SK-N-SH treated with all-trans-retinoic acid at 6 μM for 48 hours (cell line): ENCODE results near the gene DISP3.

ENCODE experiments used
- ATAC-seq: fragments of 200-7000 bp; cut with Tn5 transposase; 3 replicates; pipeline ENCODE4 v1.9.1; 2020; ENCODE audit warnings: mild to moderate bottlenecking, moderate library complexity
- ARNTL ChIP-seq: fragments of 450-650 bp; formaldehyde crosslinking; IDR thresholded peaks from 2 replicates; pipeline ENCODE4 v1.5.0; 2020; ENCODE audit warnings: low read depth, mild to moderate bottlenecking, moderate library complexity, borderline replicate concordance
- BACH2 ChIP-seq: fragments of 250-450 bp; sonication (Bioruptor Pico); IDR thresholded peaks from 2 replicates; pipeline ENCODE4 v1.9.0; 2021; ENCODE audit warnings: mild to moderate bottlenecking, borderline replicate concordance
- CSDC2 ChIP-seq: fragments of 250-450 bp; sonication (Bioruptor Pico); IDR thresholded peaks from 2 replicates; pipeline ENCODE4 v1.5.0; 2020; ENCODE audit warnings: mild to moderate bottlenecking, moderate library complexity
- ESRRG ChIP-seq: fragments of 250-450 bp; sonication (Bioruptor Pico); IDR thresholded peaks from 2 replicates; pipeline ENCODE4 v1.6.1; 2021; ENCODE audit warnings: mild to moderate bottlenecking
- GLIS3 ChIP-seq: fragments of 250-450 bp; sonication (Bioruptor Pico); IDR thresholded peaks from 2 replicates; pipeline ENCODE4 v1.5.0; 2020; ENCODE audit warnings: mild to moderate bottlenecking, moderate library complexity
- ISL1 ChIP-seq: fragments of 250-450 bp; sonication (Bioruptor Pico); IDR thresholded peaks from 2 replicates; pipeline ENCODE4 v2.1.2; 2022; ENCODE audit warnings: mild to moderate bottlenecking, moderate library complexity
- OSR1 ChIP-seq: fragments of 250-450 bp; sonication (Bioruptor Pico); IDR thresholded peaks from 2 replicates; pipeline ENCODE4 v1.8.0; 2022; ENCODE audit warnings: moderate library complexity, mild to moderate bottlenecking, inconsistent platforms
- PPARA ChIP-seq: fragments of 250-450 bp; sonication (Bioruptor Pico); IDR thresholded peaks from 2 replicates; pipeline ENCODE4 v1.5.0; 2020; ENCODE audit warnings: mild to moderate bottlenecking, borderline replicate concordance
- RARB ChIP-seq: fragments of 250-450 bp; sonication (Bioruptor Pico); IDR thresholded peaks from 2 replicates; pipeline ENCODE4 v1.8.0; 2021; ENCODE audit warnings: mild to moderate bottlenecking, moderate library complexity
- SNAI2 ChIP-seq: fragments of 250-450 bp; sonication (Bioruptor Pico); IDR thresholded peaks from 2 replicates; pipeline ENCODE4 v1.5.0; 2020; ENCODE audit warnings: mild to moderate bottlenecking, moderate library complexity
- TCF4 ChIP-seq: fragments of 250-450 bp; sonication (Bioruptor Pico); IDR thresholded peaks from 2 replicates; pipeline ENCODE4 v1.8.0; 2021; ENCODE audit warnings: mild to moderate bottlenecking, moderate library complexity, borderline replicate concordance
- TOX ChIP-seq: fragments of 250-450 bp; sonication (Bioruptor Pico); IDR thresholded peaks from 2 replicates; pipeline ENCODE4 v1.8.0; 2021; ENCODE audit warnings: mild to moderate bottlenecking, moderate library complexity, borderline replicate concordance
- ZFP3 ChIP-seq: fragments of 250-450 bp; sonication (Bioruptor Pico); IDR thresholded peaks from 2 replicates; pipeline ENCODE4 v1.5.0; 2020; ENCODE audit warnings: mild to moderate bottlenecking, moderate library complexity
- ZFP30 ChIP-seq: fragments of 450-650 bp; formaldehyde crosslinking; IDR thresholded peaks from 2 replicates; pipeline ENCODE4 v1.5.0; 2022; ENCODE audit warnings: mild to moderate bottlenecking, moderate library complexity
- ZNF565 ChIP-seq: fragments of 450-650 bp; formaldehyde crosslinking; conservative IDR thresholded peaks from 2 replicates; pipeline ENCODE4 v1.5.0; 2020; ENCODE audit warnings: low read depth, mild to moderate bottlenecking, moderate library complexity
- ZNF70 ChIP-seq: fragments of 450-650 bp; formaldehyde crosslinking; IDR thresholded peaks from 2 replicates; pipeline ENCODE4 v1.5.0; 2020; ENCODE audit warnings: mild to moderate bottlenecking, moderate library complexity
- ZNF8 ChIP-seq: fragments of 450-650 bp; formaldehyde crosslinking; IDR thresholded peaks from 2 replicates; pipeline ENCODE4 v1.5.0; 2020; ENCODE audit warnings: mild to moderate bottlenecking, moderate library complexity
- TF ChIP-seq, protein P1 (sequence below): fragments of 250-450 bp; sonication (Bioruptor Pico); IDR thresholded peaks from 2 replicates; pipeline ENCODE4 v1.8.0; 2021; ENCODE audit warnings: low read depth, mild to moderate bottlenecking, moderate library complexity, borderline replicate concordance
- TF ChIP-seq, protein P2 (sequence below): fragments of 250-450 bp; sonication (Bioruptor Pico); IDR thresholded peaks from 2 replicates; pipeline ENCODE4 v1.5.1; 2021; ENCODE audit warnings: mild to moderate bottlenecking, moderate library complexity
- TF ChIP-seq, protein P3 (sequence below): fragments of 250-450 bp; sonication (Bioruptor Pico); IDR thresholded peaks from 2 replicates; pipeline ENCODE4 v1.8.0; 2020; ENCODE audit warnings: mild to moderate bottlenecking, moderate library complexity, borderline replicate concordance

Gene DISP3

DNA sequence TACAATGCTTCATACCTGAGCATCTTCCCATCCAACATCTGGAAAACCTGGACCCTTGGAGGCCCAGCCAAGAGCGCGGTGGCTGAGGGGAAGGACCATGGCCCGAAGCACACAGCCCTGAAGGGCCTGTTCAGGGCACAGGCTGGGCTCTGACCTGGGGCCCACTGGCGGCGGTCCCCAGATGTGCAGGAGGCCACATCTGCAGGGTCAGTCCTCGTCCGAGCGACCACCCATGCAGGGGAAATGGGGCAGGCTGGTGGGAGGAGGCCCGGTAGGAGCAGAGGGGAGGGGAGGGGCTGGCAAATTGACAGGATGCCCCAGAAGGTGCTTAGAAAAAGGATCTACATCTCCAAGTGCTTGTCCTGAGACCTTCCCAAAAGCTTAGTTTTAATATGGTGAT is 59.9 kb downstream of the DISP3 start:
- no peak for ATAC-seq
- TF ChIP-seq, protein P1, sequence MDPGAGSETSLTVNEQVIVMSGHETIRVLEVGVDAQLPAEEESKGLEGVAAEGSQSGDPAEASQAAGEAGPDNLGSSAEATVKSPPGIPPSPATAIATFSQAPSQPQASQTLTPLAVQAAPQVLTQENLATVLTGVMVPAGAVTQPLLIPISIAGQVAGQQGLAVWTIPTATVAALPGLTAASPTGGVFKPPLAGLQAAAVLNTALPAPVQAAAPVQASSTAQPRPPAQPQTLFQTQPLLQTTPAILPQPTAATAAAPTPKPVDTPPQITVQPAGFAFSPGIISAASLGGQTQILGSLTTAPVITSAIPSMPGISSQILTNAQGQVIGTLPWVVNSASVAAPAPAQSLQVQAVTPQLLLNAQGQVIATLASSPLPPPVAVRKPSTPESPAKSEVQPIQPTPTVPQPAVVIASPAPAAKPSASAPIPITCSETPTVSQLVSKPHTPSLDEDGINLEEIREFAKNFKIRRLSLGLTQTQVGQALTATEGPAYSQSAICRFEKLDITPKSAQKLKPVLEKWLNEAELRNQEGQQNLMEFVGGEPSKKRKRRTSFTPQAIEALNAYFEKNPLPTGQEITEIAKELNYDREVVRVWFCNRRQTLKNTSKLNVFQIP: no peak
- TF ChIP-seq GLIS3 (CRISPR knock-in tag) (no peak), TOX (CRISPR knock-in tag) (no peak), SNAI2 (CRISPR knock-in tag) (no peak), ZNF8 (no peak), ISL1 (CRISPR knock-in tag) (no peak), RARB (CRISPR knock-in tag) (no peak), ZNF565 (CRISPR knock-in tag) (no peak), ESRRG (CRISPR knock-in tag) (no peak), ARNTL (CRISPR knock-in tag) (no peak), OSR1 (no peak)

DNA sequence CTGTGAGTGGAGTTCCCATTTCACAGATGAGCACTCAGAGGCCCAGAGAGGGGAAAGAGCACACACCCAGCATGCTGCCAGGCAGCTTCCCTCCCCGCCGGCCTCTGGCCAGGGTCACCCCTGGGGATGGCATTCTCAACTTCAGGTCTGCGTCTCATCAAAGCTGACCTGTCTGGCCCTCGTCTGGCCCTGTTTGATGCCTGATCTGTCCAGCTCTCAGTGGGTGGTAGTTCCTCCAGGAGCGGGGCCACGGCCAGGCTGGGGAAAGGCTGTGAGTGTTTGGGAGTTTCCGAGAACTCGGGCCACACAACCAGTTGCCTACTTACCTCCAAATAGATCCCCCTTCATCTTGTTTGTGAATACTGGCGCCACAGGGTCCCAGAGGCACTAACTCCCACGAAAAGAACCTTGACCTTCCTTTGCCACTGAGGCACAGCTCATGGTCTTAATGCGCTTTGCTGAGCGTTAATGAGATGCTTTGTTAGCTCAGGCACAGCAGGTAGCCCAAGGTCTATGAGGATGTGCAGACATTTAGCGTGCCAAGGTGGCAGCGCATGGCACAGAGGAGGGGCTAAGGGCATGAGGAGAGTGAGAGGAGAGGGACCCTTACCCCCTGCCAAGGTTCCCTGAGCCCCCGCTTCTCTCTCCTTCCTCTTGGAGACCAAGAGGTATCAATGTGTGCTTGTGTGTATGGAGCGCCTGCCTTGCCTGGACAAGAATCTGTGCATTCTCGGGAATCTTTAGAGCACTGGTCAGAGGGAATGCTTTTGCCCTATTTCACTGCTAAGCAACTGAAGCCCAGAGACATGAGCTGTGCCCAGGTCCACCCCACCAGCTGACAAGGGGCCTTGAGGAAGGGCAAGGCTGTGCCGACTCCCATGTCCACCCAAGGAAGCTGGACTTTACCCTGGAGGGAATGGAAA is 61.2 kb downstream of the DISP3 start:
- TF ChIP-seq ZFP30: no peak
- TF ChIP-seq ESRRG (CRISPR knock-in tag): no peak
- TF ChIP-seq ISL1 (CRISPR knock-in tag): no peak
- ATAC-seq: no peak

DNA sequence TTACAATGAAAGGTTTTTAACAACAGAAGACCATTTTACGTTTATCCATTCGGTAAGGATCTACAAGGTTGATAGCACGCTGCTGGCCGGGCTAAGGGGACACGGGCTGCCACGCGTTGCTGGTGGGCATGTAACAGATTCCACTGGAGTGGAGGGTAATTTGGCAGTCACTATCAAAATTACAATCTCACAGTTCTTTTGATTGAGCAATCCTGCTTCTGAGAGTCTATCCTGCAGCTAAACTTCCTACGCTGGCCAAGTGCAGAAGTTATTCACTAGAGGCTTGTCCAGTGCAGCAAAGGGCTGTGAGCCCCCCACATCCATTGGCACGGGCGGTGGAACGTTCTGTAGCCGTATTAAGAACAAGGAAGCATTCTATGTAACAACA is 61.8 kb downstream of the DISP3 start:
- no peak for ATAC-seq
- no peak for TF ChIP-seq TOX (CRISPR knock-in tag)
- no peak for TF ChIP-seq ESRRG (CRISPR knock-in tag)
- no peak for TF ChIP-seq TCF4 (CRISPR knock-in tag)
- no peak for TF ChIP-seq ARNTL (CRISPR knock-in tag)
- no peak for TF ChIP-seq ZFP3 (CRISPR knock-in tag)
- TF ChIP-seq RARB (CRISPR knock-in tag): no peak
- TF ChIP-seq OSR1: no peak
- TF ChIP-seq, protein P1: no peak
- no peak for TF ChIP-seq ZNF8
- TF ChIP-seq CSDC2 (CRISPR knock-in tag): no peak
- TF ChIP-seq, protein P2, sequence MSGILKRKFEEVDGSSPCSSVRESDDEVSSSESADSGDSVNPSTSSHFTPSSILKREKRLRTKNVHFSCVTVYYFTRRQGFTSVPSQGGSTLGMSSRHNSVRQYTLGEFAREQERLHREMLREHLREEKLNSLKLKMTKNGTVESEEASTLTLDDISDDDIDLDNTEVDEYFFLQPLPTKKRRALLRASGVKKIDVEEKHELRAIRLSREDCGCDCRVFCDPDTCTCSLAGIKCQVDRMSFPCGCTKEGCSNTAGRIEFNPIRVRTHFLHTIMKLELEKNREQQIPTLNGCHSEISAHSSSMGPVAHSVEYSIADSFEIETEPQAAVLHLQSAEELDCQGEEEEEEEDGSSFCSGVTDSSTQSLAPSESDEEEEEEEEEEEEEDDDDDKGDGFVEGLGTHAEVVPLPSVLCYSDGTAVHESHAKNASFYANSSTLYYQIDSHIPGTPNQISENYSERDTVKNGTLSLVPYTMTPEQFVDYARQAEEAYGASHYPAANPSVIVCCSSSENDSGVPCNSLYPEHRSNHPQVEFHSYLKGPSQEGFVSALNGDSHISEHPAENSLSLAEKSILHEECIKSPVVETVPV (CRISPR knock-in tag): no peak
- TF ChIP-seq ZNF565 (CRISPR knock-in tag): no peak
- no peak for TF ChIP-seq SNAI2 (CRISPR knock-in tag)
- no peak for TF ChIP-seq BACH2
- TF ChIP-seq ZFP30: no peak
- TF ChIP-seq, protein P3, sequence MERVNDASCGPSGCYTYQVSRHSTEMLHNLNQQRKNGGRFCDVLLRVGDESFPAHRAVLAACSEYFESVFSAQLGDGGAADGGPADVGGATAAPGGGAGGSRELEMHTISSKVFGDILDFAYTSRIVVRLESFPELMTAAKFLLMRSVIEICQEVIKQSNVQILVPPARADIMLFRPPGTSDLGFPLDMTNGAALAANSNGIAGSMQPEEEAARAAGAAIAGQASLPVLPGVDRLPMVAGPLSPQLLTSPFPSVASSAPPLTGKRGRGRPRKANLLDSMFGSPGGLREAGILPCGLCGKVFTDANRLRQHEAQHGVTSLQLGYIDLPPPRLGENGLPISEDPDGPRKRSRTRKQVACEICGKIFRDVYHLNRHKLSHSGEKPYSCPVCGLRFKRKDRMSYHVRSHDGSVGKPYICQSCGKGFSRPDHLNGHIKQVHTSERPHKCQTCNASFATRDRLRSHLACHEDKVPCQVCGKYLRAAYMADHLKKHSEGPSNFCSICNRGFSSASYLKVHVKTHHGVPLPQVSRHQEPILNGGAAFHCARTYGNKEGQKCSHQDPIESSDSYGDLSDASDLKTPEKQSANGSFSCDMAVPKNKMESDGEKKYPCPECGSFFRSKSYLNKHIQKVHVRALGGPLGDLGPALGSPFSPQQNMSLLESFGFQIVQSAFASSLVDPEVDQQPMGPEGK (CRISPR knock-in tag): no peak
- TF ChIP-seq ISL1 (CRISPR knock-in tag): no peak
- no peak for TF ChIP-seq GLIS3 (CRISPR knock-in tag)
- TF ChIP-seq PPARA (CRISPR knock-in tag): no peak

DNA sequence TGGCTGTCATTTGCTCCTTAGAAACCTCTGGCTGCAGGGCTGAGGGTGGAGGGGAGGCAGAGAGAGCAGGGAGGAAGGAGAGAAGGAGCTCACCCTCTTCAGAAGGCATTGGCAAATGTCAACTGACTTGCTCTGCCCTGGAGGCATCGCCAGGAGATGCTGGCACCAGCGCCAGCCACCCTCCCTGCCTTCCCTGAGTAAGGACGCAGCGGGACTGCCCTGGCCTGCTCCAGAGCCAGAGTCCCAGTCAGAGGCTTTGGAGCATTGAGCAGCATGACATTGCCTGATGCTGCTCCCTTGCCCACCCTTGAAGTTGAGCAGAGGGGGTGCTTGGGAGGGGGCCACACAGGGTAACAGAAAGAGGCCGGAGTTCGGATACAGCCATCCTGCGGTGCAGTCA is 62.3 kb downstream of the DISP3 start:
- TF ChIP-seq ZNF70 (no peak), OSR1 (no peak), ZNF565 (CRISPR knock-in tag) (no peak)
- no peak for ATAC-seq
